ENCODE results near the gene ACR.
"Not testable (repeated sequence)": the region's sequence is repeated elsewhere in the genome, so short reads cannot be mapped to it uniquely, and the experiment has no call there.

Gene ACR

GRCh38 chr22:50782253-50782652 lies 44.2 kb downstream of the ACR start:
- not testable (repeated sequence) for DNase-seq

GRCh38 chr22:50783033-50783879 lies 45.3 kb downstream of the ACR start, which contains the start of gene RABL2B:
Gene RABL2B (minus strand): TSS chr22:50783636. CDS start chr22:50782294, 1,342 bp downstream.
- peak; percentile 82 for DNase-seq

- DNase-seq = not testable (repeated sequence)
Observed at GRCh38 chr22:50783880-50784276, 45.9 kb downstream of the ACR start.

GRCh38 chr22:50785289-50785688 lies 47.3 kb downstream of the ACR start:
- not testable (repeated sequence) for DNase-seq

GRCh38 chr22:50786936-50787335 lies 48.9 kb downstream of the ACR start:
- DNase-seq = not testable (repeated sequence)
